SKM-1 treated with dmso at 0.1 percent for 144 hours (cell line): Measurements from ENCODE around the gene F3.

ENCODE experiments used
- DNase-seq: peaks from one replicate; lab custom pipeline; 2025; ENCODE audit not compliant: unreplicated experiment; lab: John Stamatoyannopoulos, UW

F3 gene

GRCh38 chr1:94553323-94553730 lies 11.8 kb upstream of the F3 start:
- DNase-seq, result no peak

GRCh38 chr1:94552071-94552586 lies 10.6 kb upstream of the F3 start:
- no peak for DNase-seq

GRCh38 chr1:94551449-94551848 lies 9.9 kb upstream of the F3 start:
- DNase-seq, result no peak

GRCh38 chr1:94550800-94551241 lies 9.3 kb upstream of the F3 start:
- no peak for DNase-seq

- DNase-seq, result no peak
Observed at GRCh38 chr1:94550396-94550795, 8.8 kb upstream of the F3 start.

- no peak for DNase-seq
Observed at GRCh38 chr1:94549706-94550105, 8.1 kb upstream of the F3 start.

GRCh38 chr1:94544706-94545490 lies 3.3 kb upstream of the F3 start:
- no peak for DNase-seq

GRCh38 chr1:94543893-94544635 lies 2.5 kb upstream of the F3 start:
- no peak for DNase-seq

- peak; percentile 30 for DNase-seq
Observed at GRCh38 chr1:94543001-94543400, 1.4 kb upstream of the F3 start.

- no peak for DNase-seq
Observed at GRCh38 chr1:94542088-94542870, 720 bp upstream of the F3 start.

- DNase-seq, result no peak
Observed at GRCh38 chr1:94540440-94541245, 916 bp downstream of the F3 start.

- DNase-seq, result no peak
Observed at GRCh38 chr1:94539496-94539895, 2.1 kb downstream of the F3 start.

GRCh38 chr1:94538243-94538827 lies 3.2 kb downstream of the F3 start:
- DNase-seq, result no peak

GRCh38 chr1:94537254-94537653 lies 4.3 kb downstream of the F3 start:
- no peak for DNase-seq

- DNase-seq, result no peak
Observed at GRCh38 chr1:94535879-94536278, 5.7 kb downstream of the F3 start.

GRCh38 chr1:94535095-94535494 lies 6.5 kb downstream of the F3 start:
- DNase-seq, result no peak

- no peak for DNase-seq
Observed at GRCh38 chr1:94532077-94532476, 9.5 kb downstream of the F3 start.

GRCh38 chr1:94531664-94532063 lies 9.9 kb downstream of the F3 start:
- DNase-seq, result no peak

- no peak for DNase-seq
Observed at GRCh38 chr1:94530373-94530878, 11.1 kb downstream of the F3 start.

- DNase-seq, result no peak
Observed at GRCh38 chr1:94529416-94529815, 12.1 kb downstream of the F3 start.
